HepG2 (cell line): Measurements from ENCODE around the gene FANCD2. TPM values are rescaled to one million over a fixed set of nuclear protein-coding genes. Genes with fewer than 3 reads are reported as not detected.

Source experiments
- CBX5 ChIP-seq: sonication (generic); formaldehyde crosslinking; IDR thresholded peaks from 2 replicates; pipeline ENCODE4 v1.4.0; 2020; ENCODE audit warnings: missing genetic modification reagents, borderline replicate concordance
- GTF3A ChIP-seq: sonication (generic); formaldehyde crosslinking; conservative IDR thresholded peaks from 2 replicates; pipeline ENCODE4 v1.4.0; 2020; ENCODE audit warnings: mild to moderate bottlenecking, missing genetic modification reagents
- KDM2A ChIP-seq: sonication (generic); formaldehyde crosslinking; IDR thresholded peaks from 2 replicates; pipeline ENCODE4 v1.4.0; 2020; ENCODE audit warnings: low read depth, missing genetic modification reagents, borderline replicate concordance
- NFE2 ChIP-seq: sonication (generic); formaldehyde crosslinking; IDR thresholded peaks from 2 replicates; pipeline ENCODE4 v1.4.0; 2020; ENCODE audit warnings: missing genetic modification reagents
- NR2F6 ChIP-seq, 2 experiments: IDR thresholded peaks; 2 replicates each; pipeline ENCODE4 v1.6.1; 2016; ENCODE audit warnings: antibody characterized with exemption in 1 of 2, mild to moderate bottlenecking in 1 of 2
- SIN3A ChIP-seq: IDR thresholded peaks from 2 replicates; pipeline ENCODE4 v1.6.1; 2011; ENCODE audit warnings: low read depth, mild to moderate bottlenecking, control low read depth, low read length, borderline replicate concordance
- SNAI1 ChIP-seq: sonication (generic); formaldehyde crosslinking; IDR thresholded peaks from 2 replicates; pipeline ENCODE4 v1.5.0; 2020; ENCODE audit warnings: mild to moderate bottlenecking, missing genetic modification reagents, borderline replicate concordance
- ZMYM2 ChIP-seq: sonication (generic); formaldehyde crosslinking; IDR thresholded peaks from 2 replicates; pipeline ENCODE4 v1.8.0; 2022; ENCODE audit warnings: mild to moderate bottlenecking, missing genetic modification reagents
- ZNF253 ChIP-seq: sonication (generic); formaldehyde crosslinking; IDR thresholded peaks from 2 replicates; pipeline ENCODE4 v1.8.0; 2022; ENCODE audit warnings: mild to moderate bottlenecking, missing genetic modification reagents, borderline replicate concordance
- ZSCAN30 ChIP-seq: sonication (generic); formaldehyde crosslinking; IDR thresholded peaks from 2 replicates; pipeline ENCODE4 v1.5.0; 2020; ENCODE audit warnings: mild to moderate bottlenecking, missing genetic modification reagents
- polyA plus RNA-seq, 8 experiments: library from polyadenylated mRNA; depleted of rRNA in 3 of 8; stranded (reverse) in 7 of 8; unstranded in 1 of 8; fragments of >200 nt; fragmentation: Illumina TruSeq in 4 of 8; extraction: Trizol in 4 of 8; gene quantifications; 2 replicates each; pipeline versions ENCODE4 v1.2.1 to v1.2.3, GENCODE V29; 2011 to 2016; ENCODE audit warnings: low read depth in 4 of 8, missing spikeins in 1 of 8, mixed read lengths in 1 of 8; ENCODE audit not compliant: insufficient read depth in 1 of 8
- total RNA-seq, 5 experiments: library from RNA; depleted of rRNA; stranded (reverse); fragments of >200 nt; fragmentation: Illumina TruSeq; extraction: Trizol; gene quantifications; 2 replicates each; pipeline ENCODE4 v1.2.3, GENCODE V29; 2016; ENCODE audit warnings: low read depth in 1 of 5
- TF ChIP-seq, protein P1 (sequence below): sonication (generic); formaldehyde crosslinking; conservative IDR thresholded peaks from 2 replicates; pipeline ENCODE4 v1.4.0; 2020; ENCODE audit warnings: mild to moderate bottlenecking, missing genetic modification reagents, moderate library complexity
- TF ChIP-seq, protein P2 (sequence below): fragments of 450-650 bp; IDR thresholded peaks from 2 replicates; pipeline ENCODE4 v1.6.1; 2017; ENCODE audit warnings: mild to moderate bottlenecking
- TF ChIP-seq, protein P3 (sequence below): sonication (generic); formaldehyde crosslinking; IDR thresholded peaks from 2 replicates; pipeline ENCODE4 v1.4.0; 2020; ENCODE audit warnings: missing genetic modification reagents, borderline replicate concordance
- TF ChIP-seq, protein P4 (sequence below): sonication (generic); formaldehyde crosslinking; IDR thresholded peaks from 2 replicates; pipeline ENCODE4 v1.5.0; 2020; ENCODE audit warnings: missing genetic modification reagents
- TF ChIP-seq, protein P5 (sequence below): sonication (generic); formaldehyde crosslinking; IDR thresholded peaks from 2 replicates; pipeline ENCODE4 v1.9.0; 2021; ENCODE audit warnings: missing genetic modification reagents, borderline replicate concordance

The FANCD2 gene
- total and polyA plus RNA-seq, 2 of the 13 experiments (the other 11 are each of a cell fraction or from before 2014, with no cell fraction given), result 10.1 to 42.0 TPM

DNA sequence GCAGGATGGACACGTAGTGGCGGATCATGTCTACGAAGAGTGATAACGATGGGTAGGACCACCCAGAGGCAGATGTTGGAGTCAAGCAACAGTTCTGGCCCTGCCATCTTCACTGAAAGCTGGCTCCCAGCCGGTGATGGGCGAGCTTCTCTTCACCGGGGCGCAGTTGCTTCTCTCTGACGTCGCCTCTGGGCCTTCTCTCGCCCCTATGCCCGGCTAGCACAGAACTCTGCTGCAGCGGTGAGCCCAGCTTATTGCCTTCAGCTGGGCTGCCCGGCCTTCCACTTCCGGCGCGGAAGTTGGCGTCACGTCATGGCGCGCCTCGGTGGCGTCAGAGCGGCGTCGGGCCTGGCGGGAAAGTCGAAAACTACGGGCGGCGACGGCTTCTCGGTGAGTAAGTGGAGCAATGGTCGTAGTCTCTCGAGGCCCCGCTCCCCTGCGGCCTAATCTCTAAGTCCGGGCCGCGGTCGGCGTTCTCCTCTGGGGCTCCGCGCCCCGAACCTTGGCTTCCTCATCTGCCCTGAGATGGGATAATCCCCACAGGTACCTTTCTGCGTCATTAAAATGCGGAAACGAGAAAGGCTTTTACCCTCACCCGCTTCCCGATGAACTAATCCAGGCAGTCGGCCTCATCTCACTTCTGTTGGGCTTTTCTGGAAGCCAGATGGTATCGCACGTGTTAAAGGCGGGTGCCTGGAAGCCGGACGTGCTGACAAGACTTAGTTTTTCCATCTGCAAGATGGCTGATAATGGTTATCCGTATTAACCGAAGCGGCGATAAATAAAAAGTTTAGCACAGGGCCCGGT, at the start of gene FANCD2 (continued):
- TF ChIP-seq, protein P1, sequence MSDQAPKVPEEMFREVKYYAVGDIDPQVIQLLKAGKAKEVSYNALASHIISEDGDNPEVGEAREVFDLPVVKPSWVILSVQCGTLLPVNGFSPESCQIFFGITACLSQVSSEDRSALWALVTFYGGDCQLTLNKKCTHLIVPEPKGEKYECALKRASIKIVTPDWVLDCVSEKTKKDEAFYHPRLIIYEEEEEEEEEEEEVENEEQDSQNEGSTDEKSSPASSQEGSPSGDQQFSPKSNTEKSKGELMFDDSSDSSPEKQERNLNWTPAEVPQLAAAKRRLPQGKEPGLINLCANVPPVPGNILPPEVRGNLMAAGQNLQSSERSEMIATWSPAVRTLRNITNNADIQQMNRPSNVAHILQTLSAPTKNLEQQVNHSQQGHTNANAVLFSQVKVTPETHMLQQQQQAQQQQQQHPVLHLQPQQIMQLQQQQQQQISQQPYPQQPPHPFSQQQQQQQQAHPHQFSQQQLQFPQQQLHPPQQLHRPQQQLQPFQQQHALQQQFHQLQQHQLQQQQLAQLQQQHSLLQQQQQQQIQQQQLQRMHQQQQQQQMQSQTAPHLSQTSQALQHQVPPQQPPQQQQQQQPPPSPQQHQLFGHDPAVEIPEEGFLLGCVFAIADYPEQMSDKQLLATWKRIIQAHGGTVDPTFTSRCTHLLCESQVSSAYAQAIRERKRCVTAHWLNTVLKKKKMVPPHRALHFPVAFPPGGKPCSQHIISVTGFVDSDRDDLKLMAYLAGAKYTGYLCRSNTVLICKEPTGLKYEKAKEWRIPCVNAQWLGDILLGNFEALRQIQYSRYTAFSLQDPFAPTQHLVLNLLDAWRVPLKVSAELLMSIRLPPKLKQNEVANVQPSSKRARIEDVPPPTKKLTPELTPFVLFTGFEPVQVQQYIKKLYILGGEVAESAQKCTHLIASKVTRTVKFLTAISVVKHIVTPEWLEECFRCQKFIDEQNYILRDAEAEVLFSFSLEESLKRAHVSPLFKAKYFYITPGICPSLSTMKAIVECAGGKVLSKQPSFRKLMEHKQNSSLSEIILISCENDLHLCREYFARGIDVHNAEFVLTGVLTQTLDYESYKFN (CRISPR knock-in tag), result peak; percentile 50
- TF ChIP-seq, protein P2, sequence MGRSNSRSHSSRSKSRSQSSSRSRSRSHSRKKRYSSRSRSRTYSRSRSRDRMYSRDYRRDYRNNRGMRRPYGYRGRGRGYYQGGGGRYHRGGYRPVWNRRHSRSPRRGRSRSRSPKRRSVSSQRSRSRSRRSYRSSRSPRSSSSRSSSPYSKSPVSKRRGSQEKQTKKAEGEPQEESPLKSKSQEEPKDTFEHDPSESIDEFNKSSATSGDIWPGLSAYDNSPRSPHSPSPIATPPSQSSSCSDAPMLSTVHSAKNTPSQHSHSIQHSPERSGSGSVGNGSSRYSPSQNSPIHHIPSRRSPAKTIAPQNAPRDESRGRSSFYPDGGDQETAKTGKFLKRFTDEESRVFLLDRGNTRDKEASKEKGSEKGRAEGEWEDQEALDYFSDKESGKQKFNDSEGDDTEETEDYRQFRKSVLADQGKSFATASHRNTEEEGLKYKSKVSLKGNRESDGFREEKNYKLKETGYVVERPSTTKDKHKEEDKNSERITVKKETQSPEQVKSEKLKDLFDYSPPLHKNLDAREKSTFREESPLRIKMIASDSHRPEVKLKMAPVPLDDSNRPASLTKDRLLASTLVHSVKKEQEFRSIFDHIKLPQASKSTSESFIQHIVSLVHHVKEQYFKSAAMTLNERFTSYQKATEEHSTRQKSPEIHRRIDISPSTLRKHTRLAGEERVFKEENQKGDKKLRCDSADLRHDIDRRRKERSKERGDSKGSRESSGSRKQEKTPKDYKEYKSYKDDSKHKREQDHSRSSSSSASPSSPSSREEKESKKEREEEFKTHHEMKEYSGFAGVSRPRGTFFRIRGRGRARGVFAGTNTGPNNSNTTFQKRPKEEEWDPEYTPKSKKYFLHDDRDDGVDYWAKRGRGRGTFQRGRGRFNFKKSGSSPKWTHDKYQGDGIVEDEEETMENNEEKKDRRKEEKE, result no peak
- TF ChIP-seq CBX5 (CRISPR knock-in tag) (no peak; the same call in none of the 2 replicates), ZMYM2 (CRISPR knock-in tag) (peak; percentile 79), ZNF253 (peak; percentile 98), ZSCAN30 (CRISPR knock-in tag) (no peak), NR2F6 (IDR thresholded peaks at IDR 0.05) (no peak), NR2F6 (CRISPR knock-in tag; IDR thresholded peaks at IDR 0.05) (peak; percentile 60), SNAI1 (CRISPR knock-in tag) (no peak), SIN3A (peak; percentile 100), NFE2 (CRISPR knock-in tag) (no peak), KDM2A (peak; percentile 96), GTF3A (CRISPR knock-in tag) (peak; percentile 55; the same call in 1 of the 2 replicates)
- TF ChIP-seq, protein P3, sequence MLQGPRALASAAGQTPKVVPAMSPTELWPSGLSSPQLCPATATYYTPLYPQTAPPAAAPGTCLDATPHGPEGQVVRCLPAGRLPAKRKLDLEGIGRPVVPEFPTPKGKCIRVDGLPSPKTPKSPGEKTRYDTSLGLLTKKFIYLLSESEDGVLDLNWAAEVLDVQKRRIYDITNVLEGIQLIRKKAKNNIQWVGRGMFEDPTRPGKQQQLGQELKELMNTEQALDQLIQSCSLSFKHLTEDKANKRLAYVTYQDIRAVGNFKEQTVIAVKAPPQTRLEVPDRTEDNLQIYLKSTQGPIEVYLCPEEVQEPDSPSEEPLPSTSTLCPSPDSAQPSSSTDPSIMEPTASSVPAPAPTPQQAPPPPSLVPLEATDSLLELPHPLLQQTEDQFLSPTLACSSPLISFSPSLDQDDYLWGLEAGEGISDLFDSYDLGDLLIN (CRISPR knock-in tag), result peak; percentile 96; the same call in 1 of the 2 replicates
- TF ChIP-seq, protein P4, sequence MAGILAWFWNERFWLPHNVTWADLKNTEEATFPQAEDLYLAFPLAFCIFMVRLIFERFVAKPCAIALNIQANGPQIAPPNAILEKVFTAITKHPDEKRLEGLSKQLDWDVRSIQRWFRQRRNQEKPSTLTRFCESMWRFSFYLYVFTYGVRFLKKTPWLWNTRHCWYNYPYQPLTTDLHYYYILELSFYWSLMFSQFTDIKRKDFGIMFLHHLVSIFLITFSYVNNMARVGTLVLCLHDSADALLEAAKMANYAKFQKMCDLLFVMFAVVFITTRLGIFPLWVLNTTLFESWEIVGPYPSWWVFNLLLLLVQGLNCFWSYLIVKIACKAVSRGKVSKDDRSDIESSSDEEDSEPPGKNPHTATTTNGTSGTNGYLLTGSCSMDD, result no peak
- TF ChIP-seq, protein P5, sequence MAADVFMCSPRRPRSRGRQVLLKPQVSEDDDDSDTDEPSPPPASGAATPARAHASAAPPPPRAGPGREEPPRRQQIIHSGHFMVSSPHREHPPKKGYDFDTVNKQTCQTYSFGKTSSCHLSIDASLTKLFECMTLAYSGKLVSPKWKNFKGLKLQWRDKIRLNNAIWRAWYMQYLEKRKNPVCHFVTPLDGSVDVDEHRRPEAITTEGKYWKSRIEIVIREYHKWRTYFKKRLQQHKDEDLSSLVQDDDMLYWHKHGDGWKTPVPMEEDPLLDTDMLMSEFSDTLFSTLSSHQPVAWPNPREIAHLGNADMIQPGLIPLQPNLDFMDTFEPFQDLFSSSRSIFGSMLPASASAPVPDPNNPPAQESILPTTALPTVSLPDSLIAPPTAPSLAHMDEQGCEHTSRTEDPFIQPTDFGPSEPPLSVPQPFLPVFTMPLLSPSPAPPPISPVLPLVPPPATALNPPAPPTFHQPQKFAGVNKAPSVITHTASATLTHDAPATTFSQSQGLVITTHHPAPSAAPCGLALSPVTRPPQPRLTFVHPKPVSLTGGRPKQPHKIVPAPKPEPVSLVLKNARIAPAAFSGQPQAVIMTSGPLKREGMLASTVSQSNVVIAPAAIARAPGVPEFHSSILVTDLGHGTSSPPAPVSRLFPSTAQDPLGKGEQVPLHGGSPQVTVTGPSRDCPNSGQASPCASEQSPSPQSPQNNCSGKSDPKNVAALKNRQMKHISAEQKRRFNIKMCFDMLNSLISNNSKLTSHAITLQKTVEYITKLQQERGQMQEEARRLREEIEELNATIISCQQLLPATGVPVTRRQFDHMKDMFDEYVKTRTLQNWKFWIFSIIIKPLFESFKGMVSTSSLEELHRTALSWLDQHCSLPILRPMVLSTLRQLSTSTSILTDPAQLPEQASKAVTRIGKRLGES (CRISPR knock-in tag), result no peak
